HG02759 (cell line): Measurements from ENCODE around the gene CRADD.
"Not testable (repeated sequence)": the region's sequence is repeated elsewhere in the genome, so short reads cannot be mapped to it uniquely, and the experiment has no call there.

Source experiments
- ATAC-seq: cut with Tn5 transposase; IDR thresholded peaks from one replicate; pipeline ENCODE4 v1.9.1; 2021; ENCODE audit warnings: mild to moderate bottlenecking, moderate library complexity; ENCODE audit not compliant: unreplicated experiment

The CRADD gene

GRCh38 chr12:93862424-93862823, 185.2 kb downstream of the CRADD start:
- no peak for ATAC-seq

GRCh38 chr12:93865751-93866150, 188.6 kb downstream of the CRADD start:
- no peak for ATAC-seq

- no peak for ATAC-seq
Measured at GRCh38 chr12:93868771-93869170, 191.6 kb downstream of the CRADD start.

GRCh38 chr12:93870020-93870795, 193.0 kb downstream of the CRADD start:
- no peak for ATAC-seq

GRCh38 chr12:93871566-93871965, 194.4 kb downstream of the CRADD start:
- not testable (repeated sequence) for ATAC-seq

- ATAC-seq = no peak
Measured at GRCh38 chr12:93873561-93873960, 196.4 kb downstream of the CRADD start.

GRCh38 chr12:93875157-93875556, 198.0 kb downstream of the CRADD start:
- no peak for ATAC-seq

- no peak for ATAC-seq
Measured at GRCh38 chr12:93876360-93876759, 199.2 kb downstream of the CRADD start.

- no peak for ATAC-seq
Measured at GRCh38 chr12:93877446-93877845, 200.3 kb downstream of the CRADD start.

- no peak for ATAC-seq
Measured at GRCh38 chr12:93879476-93880421, 202.6 kb downstream of the CRADD start.

- ATAC-seq = no peak
Measured at GRCh38 chr12:93880853-93881522, 203.8 kb downstream of the CRADD start.

GRCh38 chr12:93882763-93883162, 205.6 kb downstream of the CRADD start:
- no peak for ATAC-seq

- ATAC-seq = no peak
Measured at GRCh38 chr12:93883436-93884154, 206.4 kb downstream of the CRADD start.

- ATAC-seq = no peak
Measured at GRCh38 chr12:93884794-93885460, 207.8 kb downstream of the CRADD start.

- ATAC-seq = not testable (repeated sequence)
Measured at GRCh38 chr12:93885973-93886532, 208.9 kb downstream of the CRADD start.

- ATAC-seq = no peak
Measured at GRCh38 chr12:93886533-93887511, 209.6 kb downstream of the CRADD start.

- ATAC-seq = no peak
Measured at GRCh38 chr12:93888964-93889363, 211.8 kb downstream of the CRADD start.

GRCh38 chr12:93889516-93890212, 212.5 kb downstream of the CRADD start:
- no peak for ATAC-seq
